22Rv1 (cell line): ENCODE results near the gene FANK1.
"Not testable (repeated sequence)": the region's sequence is repeated elsewhere in the genome, so short reads cannot be mapped to it uniquely, and the experiment has no call there.

Experiments used
- CTCF ChIP-seq: fragments of 450-650 bp; IDR thresholded peaks from 2 replicates; pipeline ENCODE4 v1.5.1; 2017; ENCODE audit warnings: mild to moderate bottlenecking
- ZFX ChIP-seq: fragments of 450-650 bp; IDR thresholded peaks from 2 replicates; pipeline ENCODE4 v1.6.1; 2017; ENCODE audit warnings: antibody characterized with exemption, borderline replicate concordance

- not testable (repeated sequence) for TF ChIP-seq CTCF, ZFX
Measured at GRCh38 chr10:125900963-125901362, 4.6 kb downstream of the FANK1 start.
